RWPE1 (cell line): Measurements from ENCODE around the gene ARHGEF26.

Experiments
- CTCF ChIA-PET: fragments of 350-600 bp; sonication (Branson Sonifier 250); formaldehyde crosslinking; extraction: SDS; loops from one replicate; lab custom pipeline; 2021; lab: Yijun Ruan, JAX
- POLR2A ChIA-PET: fragments of 400-600 bp; formaldehyde crosslinking; extraction: SDS; loops from one replicate; lab custom pipeline; 2020; ENCODE audit warnings: antibody characterized with exemption; ENCODE audit not compliant: low non-redundant PET; lab: Yijun Ruan, JAX
- DNase-seq: peaks from one replicate; pipeline ENCODE4 v3.0.0; 2012; ENCODE audit warnings: low spot score
- H3K27ac ChIP-seq: fragments of 450-650 bp; 2 replicates; pipeline ENCODE4 v1.5.1; 2017
- CTCF ChIP-seq: fragments of 450-650 bp; conservative IDR thresholded peaks from 2 replicates; pipeline ENCODE4 v1.5.1; 2017; ENCODE audit warnings: low read depth, mild to moderate bottlenecking

ARHGEF26 gene

GRCh38 chr3:154182975-154183374, 61.8 kb downstream of the ARHGEF26 start:
- POLR2A ChIA-PET = no interaction called here
- DNase-seq = no peak
- CTCF ChIA-PET = no interaction called here
- H3K27ac ChIP-seq = no peak overlapping the region
- no peak for TF ChIP-seq CTCF

GRCh38 chr3:154184582-154184981, 63.4 kb downstream of the ARHGEF26 start:
- no peak overlapping the region for H3K27ac ChIP-seq
- no peak for DNase-seq
- TF ChIP-seq CTCF = no peak
- ChIA-PET POLR2A (no interaction called here), CTCF (no interaction called here)

GRCh38 chr3:154188437-154188836, 67.2 kb downstream of the ARHGEF26 start:
- POLR2A ChIA-PET = no interaction called here
- no peak overlapping the region for H3K27ac ChIP-seq
- CTCF ChIA-PET = interaction anchor here (0.7 kb wide), 1 partner anchor 152 kb away, joined by 3 read pairs; no protein-coding TSS in a partner anchor
- no peak for TF ChIP-seq CTCF
- no peak for DNase-seq

- TF ChIP-seq CTCF = no peak
- ChIA-PET CTCF (interaction anchor here (0.7 kb wide), 1 partner anchor 152 kb away, joined by 3 read pairs; no protein-coding TSS in a partner anchor), POLR2A (no interaction called here)
Measured at GRCh38 chr3:154188846-154189245, 67.7 kb downstream of the ARHGEF26 start.

GRCh38 chr3:154191520-154191919, 70.3 kb downstream of the ARHGEF26 start:
- no peak for TF ChIP-seq CTCF
- POLR2A ChIA-PET = no interaction called here
- CTCF ChIA-PET = interaction anchor here (0.6 kb wide), 1 partner anchor 27 kb away, joined by 3 read pairs; no protein-coding TSS in a partner anchor
- DNase-seq = no peak
- H3K27ac ChIP-seq = no peak overlapping the region

More at GRCh38 chr3:154188846-154189245, 67.7 kb downstream of the ARHGEF26 start:
- H3K27ac ChIP-seq = no peak overlapping the region
- peak; percentile 15 for DNase-seq

- no peak overlapping the region for H3K27ac ChIP-seq
- DNase-seq = no peak
- no peak for TF ChIP-seq CTCF
- CTCF ChIA-PET = interaction anchor here (0.6 kb wide), 1 partner anchor 27 kb away, joined by 3 read pairs; no protein-coding TSS in a partner anchor
- POLR2A ChIA-PET = no interaction called here
Measured at GRCh38 chr3:154192225-154192624, 71.0 kb downstream of the ARHGEF26 start.
